ENCODE measurements around the gene FBN1.

The FBN1 gene

GRCh38 chr15:48473667-48474066 is 171.8 kb downstream of the FBN1 start:
- H3F3A ChIP-seq (ENCODE audit: insufficient read depth, low read length), result no peaks in the 10 kb centered on the region
- H3K79me2 ChIP-seq (ENCODE audit: low read length), result no peaks in the 10 kb centered on the region
- H3K36me3 ChIP-seq (replicated peaks; ENCODE audit: insufficient read depth, low read length), result no peaks in the 10 kb centered on the region
- no peaks in the 10 kb centered on the region for H3K4me1 ChIP-seq (ENCODE audit: low read length)
- H3K9me3 ChIP-seq (replicated peaks; ENCODE audit: insufficient read depth, low read length), result no peaks in the 10 kb centered on the region
- no peak for TF ChIP-seq EZH2phosphoT487 (IDR thresholded peaks at IDR 0.05; ENCODE audit: low read length)
- no peak for TF ChIP-seq EZH2 (optimal IDR thresholded peaks at IDR 0.05; ENCODE audit: low read depth, low read length)
- TF ChIP-seq CTCF (IDR thresholded peaks at IDR 0.05; ENCODE audit: low read length), result no peak
- no peak overlapping the region for H3K27ac ChIP-seq (ENCODE audit: low read length)
- no peak overlapping the region for H3K9ac ChIP-seq (ENCODE audit: low read length)
- H3K27me3 ChIP-seq (replicated peaks; ENCODE audit: insufficient read depth, low read length), result no peaks in the 10 kb centered on the region
- H3K4me2 ChIP-seq (ENCODE audit: low read depth, low read length), result no peak overlapping the region
- H3K4me3 ChIP-seq (ENCODE audit: low read length), result no peak overlapping the region
- no peak for DNase-seq
- no peak overlapping the region for H2AFZ ChIP-seq (ENCODE audit: low read length)
- no peaks in the 10 kb centered on the region for H4K20me1 ChIP-seq (ENCODE audit: insufficient read depth, low read length)
- no peaks in the 10 kb centered on the region for H3K9me2 ChIP-seq (replicated peaks; ENCODE audit: insufficient read depth, low read length)

- Histone ChIP-seq H3K9me2 (replicated peaks; ENCODE audit: insufficient read depth, low read length) (no peaks in the 10 kb centered on the region), H3K9me3 (replicated peaks; ENCODE audit: insufficient read depth, low read length) (no peaks in the 10 kb centered on the region), H3K9ac (ENCODE audit: low read length) (no peak overlapping the region), H3K4me2 (ENCODE audit: low read depth, low read length) (no peak overlapping the region), H2AFZ (ENCODE audit: low read length) (no peak overlapping the region), H3F3A (ENCODE audit: insufficient read depth, low read length) (no peaks in the 10 kb centered on the region), H3K4me3 (ENCODE audit: low read length) (no peak overlapping the region), H3K36me3 (replicated peaks; ENCODE audit: insufficient read depth, low read length) (no peaks in the 10 kb centered on the region), H3K27me3 (replicated peaks; ENCODE audit: insufficient read depth, low read length) (no peaks in the 10 kb centered on the region), H4K20me1 (ENCODE audit: insufficient read depth, low read length) (no peaks in the 10 kb centered on the region), H3K27ac (ENCODE audit: low read length) (no peak overlapping the region), H3K4me1 (ENCODE audit: low read length) (no peaks in the 10 kb centered on the region), H3K79me2 (ENCODE audit: low read length) (no peaks in the 10 kb centered on the region)
- DNase-seq, result no peak
- TF ChIP-seq EZH2 (optimal IDR thresholded peaks at IDR 0.05; ENCODE audit: low read depth, low read length) (no peak), EZH2phosphoT487 (IDR thresholded peaks at IDR 0.05; ENCODE audit: low read length) (no peak), CTCF (IDR thresholded peaks at IDR 0.05; ENCODE audit: low read length) (no peak)
These were observed 172.8 kb downstream of the FBN1 start for GRCh38 chr15:48472756-48473155.

- no peak overlapping the region for H3K27ac ChIP-seq (ENCODE audit: low read length)
These were observed 174.4 kb downstream of the FBN1 start for GRCh38 chr15:48471073-48471472.

More at GRCh38 chr15:48471073-48471472, 174.4 kb downstream of the FBN1 start:
- H3K4me2 ChIP-seq (ENCODE audit: low read depth, low read length), result no peak overlapping the region
- no peaks in the 10 kb centered on the region for H3K9me3 ChIP-seq (replicated peaks; ENCODE audit: insufficient read depth, low read length)
- H2AFZ ChIP-seq (ENCODE audit: low read length), result no peak overlapping the region
- no peaks in the 10 kb centered on the region for H3K9me2 ChIP-seq (replicated peaks; ENCODE audit: insufficient read depth, low read length)
- H3K4me3 ChIP-seq (ENCODE audit: low read length), result no peak overlapping the region
- H3K79me2 ChIP-seq (ENCODE audit: low read length), result no peaks in the 10 kb centered on the region
- no peak for DNase-seq
- no peaks in the 10 kb centered on the region for H3F3A ChIP-seq (ENCODE audit: insufficient read depth, low read length)
- H4K20me1 ChIP-seq (ENCODE audit: insufficient read depth, low read length), result no peaks in the 10 kb centered on the region
- H3K36me3 ChIP-seq (replicated peaks; ENCODE audit: insufficient read depth, low read length), result no peaks in the 10 kb centered on the region
- no peak overlapping the region for H3K9ac ChIP-seq (ENCODE audit: low read length)
- H3K27me3 ChIP-seq (replicated peaks; ENCODE audit: insufficient read depth, low read length), result no peaks in the 10 kb centered on the region
- TF ChIP-seq CTCF (IDR thresholded peaks at IDR 0.05; ENCODE audit: low read length) (no peak), EZH2phosphoT487 (IDR thresholded peaks at IDR 0.05; ENCODE audit: low read length) (no peak), EZH2 (optimal IDR thresholded peaks at IDR 0.05; ENCODE audit: low read depth, low read length) (no peak)
- no peaks in the 10 kb centered on the region for H3K4me1 ChIP-seq (ENCODE audit: low read length)

All from MM.1S (cell line).